NCI-H2227 treated with DMSO at 0.1 percent for 48 hours (cell line): ENCODE data around the gene ADIPOR1.
A peak's percentile ranks its signal among the peaks of the same experiment; 100 is the strongest.
"Not testable (repeated sequence)": the region's sequence is repeated elsewhere in the genome, so short reads cannot be mapped to it uniquely, and the experiment has no call there.

Experiments used
- DNase-seq: peaks from one replicate; lab custom pipeline; 2025; lab: John Stamatoyannopoulos, UW

The ADIPOR1 gene

DNA sequence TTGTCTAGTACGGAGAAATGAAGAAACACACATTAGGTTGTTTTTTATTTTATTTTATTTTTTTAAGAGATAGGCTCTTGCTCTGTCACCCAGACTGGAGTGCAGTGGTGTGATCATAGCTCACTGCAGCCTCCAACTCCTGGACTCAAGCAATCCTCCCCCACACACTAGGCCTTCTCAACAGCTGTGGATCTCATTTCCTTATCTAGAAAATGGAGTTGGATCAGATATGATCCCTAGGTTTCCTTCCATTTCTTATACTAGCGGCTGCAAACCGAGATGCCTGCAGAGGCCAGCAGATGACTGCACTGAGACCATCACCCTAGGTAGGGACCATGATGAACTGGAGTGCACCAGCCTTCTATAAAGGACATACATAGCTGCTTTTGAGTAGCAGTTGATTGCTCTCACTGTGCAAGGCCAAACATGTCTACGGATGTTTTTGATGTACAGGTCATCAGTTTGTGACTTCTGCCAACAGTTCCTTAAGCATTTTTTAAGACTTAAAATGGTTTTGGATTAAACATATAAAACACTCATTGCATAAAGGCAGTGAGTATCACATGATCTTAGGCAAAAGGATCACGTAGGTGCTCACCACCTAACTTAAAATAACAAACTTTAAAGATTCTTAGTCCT lies 19.7 kb downstream of the ADIPOR1 start:
- DNase-seq = no peak

DNA sequence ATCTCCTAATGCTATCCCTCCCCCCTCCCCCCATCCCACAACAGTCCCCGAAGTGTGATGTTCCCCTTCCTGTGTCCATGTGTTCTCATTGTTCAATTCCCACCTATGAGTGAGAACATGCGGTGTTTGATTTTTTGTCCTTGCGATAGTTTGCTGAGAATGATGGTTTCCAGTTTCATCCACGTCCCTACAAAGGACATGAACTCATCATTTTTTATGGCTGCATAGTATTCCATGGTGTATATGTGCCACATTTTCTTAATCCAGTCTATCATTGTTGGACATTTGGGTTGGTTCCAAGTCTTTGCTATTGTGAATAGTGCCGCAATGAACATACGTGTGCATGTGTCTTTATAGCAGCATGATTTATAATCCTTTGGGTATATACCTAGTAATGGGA lies 21.7 kb downstream of the ADIPOR1 start:
- not testable (repeated sequence) for DNase-seq

DNA sequence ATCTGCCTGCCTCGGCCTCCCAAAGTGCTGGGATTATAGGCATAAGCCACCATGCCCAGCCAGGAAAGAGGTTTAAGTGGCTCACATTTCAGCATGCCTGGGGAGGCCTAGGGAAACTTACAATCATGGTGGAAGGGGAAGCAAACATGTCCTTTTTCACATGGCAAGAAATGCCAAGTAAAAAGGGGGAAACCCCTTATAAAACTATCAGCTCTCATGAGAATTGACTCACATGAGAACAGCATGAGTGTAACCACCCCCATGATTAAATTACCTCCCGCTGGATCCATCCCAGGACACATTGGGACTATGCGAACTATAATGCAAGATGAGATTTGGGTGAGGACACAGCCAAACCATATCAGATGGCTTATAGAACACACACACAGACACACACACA lies 22.3 kb downstream of the ADIPOR1 start:
- no peak for DNase-seq

DNA sequence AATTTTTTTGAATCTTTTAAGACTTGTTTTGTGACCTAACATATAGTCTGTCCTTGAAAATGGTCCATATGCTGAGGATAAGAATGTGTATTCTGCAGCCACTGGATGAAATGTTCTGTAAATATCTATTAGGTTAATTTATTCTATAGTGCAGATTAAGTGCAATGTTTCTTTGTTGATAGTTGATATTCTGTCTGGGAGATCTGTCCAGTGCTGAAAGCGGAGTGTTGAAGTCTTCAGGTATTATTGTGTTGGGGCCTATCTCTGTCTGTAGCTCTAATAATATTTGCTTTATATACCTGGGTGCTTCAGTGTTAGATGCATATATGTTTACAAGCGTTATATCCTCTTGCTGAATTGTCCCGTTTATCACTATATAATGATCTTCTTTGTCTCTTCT lies 23.4 kb downstream of the ADIPOR1 start:
- DNase-seq = no peak

DNA sequence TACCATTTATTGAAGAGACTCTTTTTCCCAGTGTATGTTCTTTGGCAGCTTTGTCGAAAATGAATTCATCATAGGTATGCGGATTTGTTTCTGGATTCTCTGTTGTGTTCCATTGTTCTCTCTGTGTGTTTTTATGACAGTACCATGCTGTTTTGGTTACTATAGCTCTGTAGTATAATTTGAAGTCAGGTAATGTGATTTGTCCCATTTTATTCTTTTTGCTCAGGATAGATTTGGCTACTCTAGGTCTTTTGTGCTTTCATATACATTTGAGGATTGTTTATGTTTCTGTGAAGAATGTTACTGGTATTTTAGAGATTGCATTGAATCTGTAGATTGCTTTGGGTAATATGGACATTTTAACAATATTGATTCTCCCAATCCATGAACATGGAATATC lies 25.6 kb downstream of the ADIPOR1 start:
- no peak for DNase-seq

DNA sequence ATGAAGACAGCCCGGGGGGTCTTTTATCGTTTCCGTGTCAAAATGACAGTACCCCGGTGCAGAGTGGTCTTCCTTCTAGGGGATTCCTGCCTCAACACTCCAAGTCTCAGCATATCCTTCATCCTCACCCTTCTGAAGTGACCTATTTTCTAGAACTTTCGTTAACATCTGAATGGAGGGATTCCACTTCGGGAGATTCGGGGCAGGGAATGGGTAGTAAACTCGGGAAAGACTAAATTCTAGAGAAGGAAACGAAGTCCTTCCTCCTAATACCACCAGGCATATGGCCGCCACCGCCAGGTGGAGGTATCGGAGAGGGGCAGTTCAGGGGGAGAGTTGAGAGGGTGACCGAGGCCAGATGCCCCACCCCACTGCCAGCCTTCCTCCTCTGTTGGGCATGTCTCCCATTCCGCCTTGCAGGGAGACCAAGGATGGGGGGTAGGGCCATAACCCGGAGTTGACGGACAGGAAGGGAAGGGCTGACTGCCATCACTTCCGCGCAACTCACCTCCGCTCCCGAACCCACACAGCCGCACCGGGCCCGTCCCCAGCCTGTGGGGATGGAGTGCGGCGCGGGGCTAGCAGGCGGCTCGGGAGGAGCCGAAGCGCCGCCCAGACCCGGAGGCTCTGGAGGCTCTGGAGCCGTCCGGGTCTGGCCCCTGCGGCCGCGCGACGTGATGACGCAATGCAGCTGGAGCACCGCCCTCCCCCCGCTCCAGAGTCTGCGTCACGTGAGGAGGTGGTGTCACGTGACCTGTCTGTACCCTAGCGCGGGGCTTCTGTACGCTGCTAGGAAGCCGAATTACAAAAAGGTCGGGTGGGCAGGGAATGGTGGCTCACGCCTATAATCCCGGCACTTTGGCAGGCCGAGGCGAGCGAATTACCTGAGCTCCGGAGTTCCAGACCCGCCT lies 31.3 kb downstream of the ADIPOR1 start, which contains the start of gene KLHL12:
KLHL12 (minus strand) TSS at position 654 of the 911 bp plus-strand sequence. CDS start 2,072 bp downstream, outside the sequence.
- peak; percentile 92 for DNase-seq

DNA sequence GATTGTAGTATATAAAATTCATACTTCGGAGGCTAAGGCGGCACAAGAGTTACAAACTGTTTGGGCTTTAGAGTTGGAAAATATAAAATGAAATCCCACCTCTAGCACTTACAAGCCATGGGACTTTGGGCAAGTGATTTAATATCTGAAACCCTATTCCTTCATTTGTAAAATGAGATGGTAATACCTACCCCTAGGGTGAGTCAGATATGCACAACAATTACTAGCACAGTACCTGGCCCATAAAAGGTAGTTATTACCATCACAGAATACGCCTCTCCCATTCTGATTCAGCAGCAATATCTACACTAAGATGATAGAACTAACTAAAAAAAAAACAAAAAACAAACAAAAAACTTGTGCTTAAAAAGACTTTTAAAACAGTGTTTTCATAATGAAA lies 34.6 kb downstream of the ADIPOR1 start:
- no peak for DNase-seq

DNA sequence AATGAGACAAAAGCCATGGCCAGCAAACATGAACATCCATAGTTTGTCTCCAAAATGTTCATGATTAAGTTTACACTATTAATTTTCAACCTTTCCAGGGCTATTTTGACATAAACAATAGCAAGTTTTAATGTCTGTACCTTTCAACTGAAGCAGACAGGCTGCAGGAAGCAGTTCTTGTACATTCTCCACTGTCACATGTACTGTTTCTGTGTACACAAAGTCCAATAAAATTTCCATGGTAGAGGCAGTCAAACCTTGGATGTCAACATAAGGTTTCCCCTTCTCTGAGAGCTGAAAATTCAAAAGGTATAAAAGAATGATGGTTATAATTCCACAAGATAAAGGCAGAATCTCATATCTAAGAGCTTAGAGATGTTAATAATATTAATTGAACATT lies 38.5 kb downstream of the ADIPOR1 start:
- DNase-seq = no peak

DNA sequence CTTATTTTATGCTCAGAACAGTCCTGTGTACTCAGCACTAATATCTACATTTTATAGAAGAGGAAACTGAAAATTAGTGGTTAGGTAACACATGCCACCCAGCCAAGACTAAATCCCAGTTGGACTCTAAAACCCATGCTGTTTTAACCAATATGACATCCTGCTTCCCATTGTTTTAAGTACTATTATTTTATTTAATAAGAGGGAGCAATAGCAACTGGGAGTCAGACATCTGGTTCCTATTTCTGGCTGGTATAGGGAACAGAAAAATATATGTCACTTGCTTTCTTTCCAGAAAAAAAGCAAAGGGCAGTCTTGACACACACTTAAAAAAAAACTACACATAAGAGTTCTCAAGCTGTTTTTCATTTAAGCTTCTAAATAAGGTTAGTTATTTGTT lies 43.0 kb downstream of the ADIPOR1 start:
- no peak for DNase-seq

DNA sequence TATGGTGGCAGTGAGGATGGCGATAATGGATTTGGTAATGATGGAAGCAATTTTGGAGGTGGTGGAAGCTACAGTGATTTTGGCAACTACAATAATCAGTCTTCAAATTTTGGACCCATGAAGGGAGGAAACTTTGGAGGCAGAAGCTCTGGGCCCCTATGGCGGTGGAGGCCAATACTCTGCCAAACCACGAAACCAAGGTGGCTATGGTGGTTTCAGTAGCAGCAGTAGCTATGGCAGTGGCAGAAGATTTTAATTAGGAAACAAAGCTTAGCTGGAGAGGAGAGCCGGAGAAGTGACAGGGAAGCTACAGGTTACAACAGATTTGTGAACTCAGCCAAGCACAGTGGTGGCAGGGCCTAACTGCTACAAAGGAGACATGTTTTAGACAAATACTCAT lies 45.6 kb downstream of the ADIPOR1 start:
- DNase-seq = not testable (repeated sequence)

DNA sequence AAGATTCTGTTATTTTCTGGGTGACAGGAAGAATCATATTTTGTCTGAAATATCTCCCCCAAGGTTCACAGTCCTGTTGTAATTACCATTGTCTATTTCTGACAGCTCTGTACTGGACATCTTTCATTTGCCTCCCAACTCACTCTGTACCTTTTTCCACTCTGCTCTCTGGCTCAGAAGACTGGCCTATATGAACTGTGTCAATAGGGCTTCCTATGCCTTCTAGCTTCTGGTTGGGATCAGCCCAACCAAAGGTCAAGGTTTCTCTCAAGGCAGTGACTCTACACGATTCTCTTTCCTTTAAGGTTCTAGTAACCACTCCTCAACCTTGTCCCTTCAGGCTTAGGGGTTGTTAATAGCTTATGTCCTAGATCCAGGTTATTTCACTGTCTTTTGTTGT lies 48.6 kb downstream of the ADIPOR1 start:
- no peak for DNase-seq

DNA sequence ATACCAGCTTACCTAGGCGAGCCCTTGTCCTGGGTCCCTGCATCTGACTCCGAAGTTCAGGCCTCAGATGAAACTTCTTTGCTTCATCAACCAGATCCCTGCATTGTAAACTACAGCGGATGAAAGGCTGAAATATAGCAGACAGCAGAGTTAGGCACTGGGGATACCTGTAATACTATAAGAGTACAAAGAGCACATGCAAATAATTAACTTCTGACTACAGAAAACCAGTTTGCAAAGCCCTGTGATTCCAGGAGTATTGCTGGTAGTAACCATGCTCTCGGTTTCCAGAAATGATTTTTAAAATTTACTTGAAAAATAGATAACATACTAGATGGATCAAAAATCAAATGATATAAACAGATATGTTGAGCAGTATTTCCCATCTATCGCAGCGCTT lies 49.1 kb downstream of the ADIPOR1 start:
- DNase-seq = no peak

DNA sequence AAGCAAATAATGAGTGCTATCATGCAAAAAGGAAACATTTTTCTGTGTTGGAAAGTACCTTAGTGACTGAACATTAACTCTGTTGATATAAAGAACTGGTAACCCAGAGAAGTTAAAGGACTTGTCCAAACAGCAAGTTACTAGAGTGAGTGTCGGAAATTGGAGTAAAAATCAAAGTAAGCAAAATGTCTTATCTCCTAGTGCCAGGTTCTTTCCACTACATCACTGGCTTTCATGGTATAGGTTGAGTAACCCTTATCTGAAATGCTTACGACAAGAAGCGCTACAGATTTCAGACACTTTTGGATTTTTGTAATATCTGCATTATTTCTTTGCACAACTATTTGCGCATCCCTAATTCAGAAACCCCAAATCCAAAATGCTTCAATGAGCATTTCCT lies 52.8 kb downstream of the ADIPOR1 start:
- no peak for DNase-seq

DNA sequence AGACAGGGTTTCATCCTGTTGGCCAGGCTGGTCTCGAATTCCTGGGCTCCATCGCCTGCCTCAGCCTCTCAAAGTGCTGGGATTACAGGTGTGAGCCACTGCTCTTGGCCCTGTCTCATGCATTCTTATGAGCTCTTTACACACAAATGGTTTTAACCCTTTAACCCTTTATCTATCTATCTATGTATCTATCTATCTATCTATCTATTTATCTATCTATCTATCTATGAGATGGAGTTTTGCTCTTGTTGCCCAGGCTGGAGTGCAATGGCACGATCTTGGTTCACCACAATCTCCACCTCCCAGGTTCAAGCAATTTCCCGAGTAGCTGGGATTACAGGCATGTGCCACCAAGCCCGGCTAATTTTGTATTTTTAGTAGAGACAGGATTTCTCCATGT lies 54.3 kb downstream of the ADIPOR1 start:
- not testable (repeated sequence) for DNase-seq

DNA sequence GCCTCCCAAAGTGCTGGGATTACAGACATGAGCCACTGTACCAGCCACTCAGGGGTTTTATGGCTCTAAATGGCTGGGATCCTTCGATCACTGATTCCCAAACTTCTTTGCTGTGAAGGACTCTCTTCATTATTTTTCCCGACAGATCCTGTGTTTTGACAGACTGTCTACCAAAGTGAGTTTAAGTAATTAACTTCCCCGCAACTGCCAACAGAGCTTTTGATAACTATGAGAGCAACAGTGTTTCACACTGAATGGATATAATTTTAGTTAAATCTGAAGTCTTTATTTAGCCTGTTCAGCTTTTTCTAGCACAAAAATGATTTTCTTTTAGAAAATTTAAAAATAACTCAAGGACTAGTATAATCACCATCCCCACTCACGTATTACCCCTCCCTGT lies 56.6 kb downstream of the ADIPOR1 start:
- no peak for DNase-seq

DNA sequence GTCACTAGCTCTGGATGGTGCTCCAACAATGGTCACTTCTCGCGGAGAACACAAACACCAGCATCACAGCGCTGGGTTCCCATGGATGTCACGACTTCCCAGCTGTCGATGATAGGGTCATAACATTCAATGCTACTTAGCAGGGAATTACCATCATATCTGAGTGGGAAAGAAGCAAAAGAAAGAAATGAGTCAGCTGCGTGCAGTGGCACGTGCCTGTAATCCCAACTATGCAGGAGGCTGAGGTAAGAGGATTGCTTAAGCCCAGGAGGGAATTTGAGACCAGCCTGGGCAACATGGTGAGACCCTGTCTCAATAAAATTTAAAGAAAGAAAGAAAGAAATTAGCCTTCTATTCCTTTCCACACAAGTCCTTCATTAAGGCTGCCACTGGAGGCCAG lies 65.6 kb downstream of the ADIPOR1 start:
- no peak for DNase-seq
